ENCODE measurements around the gene PIGR.

DNA sequence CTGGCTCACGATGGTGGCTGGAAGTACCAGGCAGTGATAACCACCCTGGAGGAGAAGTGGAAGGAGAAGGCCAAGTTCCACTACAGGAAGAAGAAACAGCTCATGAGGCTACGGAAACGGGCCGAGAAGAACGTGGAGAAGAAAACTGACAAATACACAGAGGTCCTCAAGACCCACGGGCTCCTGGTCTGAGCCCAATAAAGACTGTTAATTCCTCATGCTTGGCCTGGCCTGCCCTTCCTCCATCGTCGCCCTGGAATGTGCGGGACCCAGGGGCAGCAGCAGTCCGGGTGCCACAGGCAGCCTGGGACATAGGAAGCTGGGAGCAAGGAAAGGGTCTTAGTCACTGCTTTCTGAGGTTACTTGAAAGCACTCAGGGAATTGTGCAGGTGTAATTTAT lies 38.2 kb downstream of the PIGR start:
- TF ChIP-seq, protein P1, sequence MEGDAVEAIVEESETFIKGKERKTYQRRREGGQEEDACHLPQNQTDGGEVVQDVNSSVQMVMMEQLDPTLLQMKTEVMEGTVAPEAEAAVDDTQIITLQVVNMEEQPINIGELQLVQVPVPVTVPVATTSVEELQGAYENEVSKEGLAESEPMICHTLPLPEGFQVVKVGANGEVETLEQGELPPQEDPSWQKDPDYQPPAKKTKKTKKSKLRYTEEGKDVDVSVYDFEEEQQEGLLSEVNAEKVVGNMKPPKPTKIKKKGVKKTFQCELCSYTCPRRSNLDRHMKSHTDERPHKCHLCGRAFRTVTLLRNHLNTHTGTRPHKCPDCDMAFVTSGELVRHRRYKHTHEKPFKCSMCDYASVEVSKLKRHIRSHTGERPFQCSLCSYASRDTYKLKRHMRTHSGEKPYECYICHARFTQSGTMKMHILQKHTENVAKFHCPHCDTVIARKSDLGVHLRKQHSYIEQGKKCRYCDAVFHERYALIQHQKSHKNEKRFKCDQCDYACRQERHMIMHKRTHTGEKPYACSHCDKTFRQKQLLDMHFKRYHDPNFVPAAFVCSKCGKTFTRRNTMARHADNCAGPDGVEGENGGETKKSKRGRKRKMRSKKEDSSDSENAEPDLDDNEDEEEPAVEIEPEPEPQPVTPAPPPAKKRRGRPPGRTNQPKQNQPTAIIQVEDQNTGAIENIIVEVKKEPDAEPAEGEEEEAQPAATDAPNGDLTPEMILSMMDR (IDR thresholded peaks at IDR 0.05), result no peak
- no peak for TF ChIP-seq POLR2A (IDR thresholded peaks at IDR 0.05)

All from adrenal gland (tissue), 5 donors.